Endodermal cell (in vitro differentiated cells): ENCODE results near the gene VWA8. TPM values are rescaled to one million over a fixed set of nuclear protein-coding genes. Genes with fewer than 3 reads are reported as not detected.

Source experiments
- DNase-seq: peaks from one replicate; pipeline ENCODE4 v3.0.0-alpha.2; 2017
- H3K27ac ChIP-seq: 2 replicates; pipeline ENCODE4 v1.5.1; 2013; ENCODE audit warnings: mild to moderate bottlenecking, low read depth, low read length, moderate library complexity
- H3K27me3 ChIP-seq: 2 replicates; pipeline ENCODE4 v1.6.1; 2013; ENCODE audit warnings: mild to moderate bottlenecking, low read length, moderate library complexity; ENCODE audit not compliant: insufficient read depth, control insufficient read depth, poor library complexity, severe bottlenecking
- H3K36me3 ChIP-seq: 2 replicates; pipeline ENCODE4 v1.7.0; 2013; ENCODE audit warnings: mild to moderate bottlenecking, low read length, moderate library complexity; ENCODE audit not compliant: control insufficient read depth, insufficient read depth
- H3K4me1 ChIP-seq: one replicate; pipeline ENCODE4 v1.7.0; 2013; ENCODE audit warnings: low read length; ENCODE audit not compliant: control insufficient read depth, insufficient read depth
- H3K4me3 ChIP-seq: 2 replicates; pipeline ENCODE4 v1.5.1; 2013; ENCODE audit warnings: mild to moderate bottlenecking, low read length, moderate library complexity
- H3K9ac ChIP-seq: 2 replicates; pipeline ENCODE4 v1.6.1; 2013; ENCODE audit warnings: mild to moderate bottlenecking, low read length, moderate library complexity; ENCODE audit not compliant: poor library complexity, severe bottlenecking; ENCODE audit errors: extremely low read depth
- H3K9me3 ChIP-seq: 2 replicates; pipeline ENCODE4 v1.6.1; 2013; ENCODE audit warnings: mild to moderate bottlenecking, low read length, moderate library complexity; ENCODE audit not compliant: control insufficient read depth
- H3K27ac Mint-ChIP-seq: 2 replicates; pipeline ENCODE4 v1.8.0; 2020; ENCODE audit warnings: mixed read lengths
- H3K27me3 Mint-ChIP-seq: 2 replicates; pipeline ENCODE4 v1.8.0; 2021; ENCODE audit warnings: mild to moderate bottlenecking, mixed read lengths; ENCODE audit not compliant: insufficient read depth
- H3K36me3 Mint-ChIP-seq: 2 replicates; pipeline ENCODE4 v1.8.0; 2020; ENCODE audit warnings: low read depth, mixed read lengths
- H3K4me1 Mint-ChIP-seq: 2 replicates; pipeline ENCODE4 v1.8.0; 2020; ENCODE audit warnings: mixed read lengths
- H3K4me3 Mint-ChIP-seq: 2 replicates; pipeline ENCODE4 v1.8.0; 2020; ENCODE audit warnings: mild to moderate bottlenecking, moderate library complexity, mixed read lengths
- H3K9me3 Mint-ChIP-seq: 2 replicates; pipeline ENCODE4 v1.8.0; 2020; ENCODE audit warnings: mild to moderate bottlenecking, mixed read lengths
- WGBS, 2 experiments: methylation state at CpG; one replicate each; pipeline versions ENCODE4 v1.1.5 to v1.1.7; 2013; ENCODE audit warnings: missing lambda C conversion rate in 2 of 2, mixed read lengths in 1 of 2; ENCODE audit not compliant: insufficient coverage in 1 of 2, insufficient read length in 1 of 2; 5-methylcytosine and 5-hydroxymethylcytosine counted together
- total RNA-seq, 2 donors: library from RNA; stranded (reverse); fragmentation: NEBNext Ultra II Directional in 1 of 2; extraction: Animal tissue kit (Norgen Biotek cat#: 25700) in 1 of 2; gene quantifications; 2 replicates in 1 of 2; 3 replicates in 1 of 2; pipeline ENCODE4 v1.2.1, GENCODE V29; 2021
- TF ChIP-seq, protein P1 (sequence below): fragments of 200-600 bp; sonication (generic); conservative IDR thresholded peaks from 2 replicates; pipeline ENCODE4 v1.5.0; 2021; ENCODE audit warnings: antibody characterized with exemption, mild to moderate bottlenecking

The VWA8 gene
- total RNA-seq, 2 donors from 2014 or later, result 24.6 to 25.6 TPM

DNA sequence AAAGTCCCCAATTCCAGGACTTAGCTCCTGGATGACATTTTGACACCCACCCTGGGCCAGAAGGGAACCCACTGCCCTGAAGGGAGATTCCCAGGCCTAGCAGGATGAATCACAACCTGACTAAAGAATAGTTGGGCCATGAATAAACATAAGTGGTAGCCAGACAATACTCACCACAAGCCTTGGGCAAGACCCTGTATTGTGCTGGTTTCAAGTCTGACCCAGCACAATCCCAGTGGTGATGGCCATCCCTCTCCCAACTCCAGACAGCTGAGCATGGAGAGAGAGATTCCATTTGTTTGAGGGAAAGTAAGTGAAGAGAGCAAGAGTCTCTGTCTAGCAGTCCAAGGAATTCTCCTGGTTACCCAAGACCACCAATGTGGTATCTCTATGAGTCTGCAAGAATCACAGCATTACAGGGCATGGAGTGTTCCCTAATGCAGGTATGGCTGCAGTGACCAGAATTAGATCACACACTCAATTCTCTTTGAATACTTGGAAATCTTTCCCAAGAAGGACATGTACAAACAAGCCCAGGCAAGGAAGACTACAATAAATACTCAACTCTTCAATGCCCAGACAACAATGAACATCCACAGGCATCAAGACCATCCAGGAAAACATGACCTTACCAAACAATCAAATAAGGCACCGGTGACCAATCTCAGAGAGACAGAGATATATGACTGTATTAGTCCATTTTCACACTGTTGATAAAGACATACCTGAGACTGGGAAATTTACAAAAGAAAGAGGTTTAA is 158.0 kb downstream of the VWA8 start:
- TF ChIP-seq, protein P1, sequence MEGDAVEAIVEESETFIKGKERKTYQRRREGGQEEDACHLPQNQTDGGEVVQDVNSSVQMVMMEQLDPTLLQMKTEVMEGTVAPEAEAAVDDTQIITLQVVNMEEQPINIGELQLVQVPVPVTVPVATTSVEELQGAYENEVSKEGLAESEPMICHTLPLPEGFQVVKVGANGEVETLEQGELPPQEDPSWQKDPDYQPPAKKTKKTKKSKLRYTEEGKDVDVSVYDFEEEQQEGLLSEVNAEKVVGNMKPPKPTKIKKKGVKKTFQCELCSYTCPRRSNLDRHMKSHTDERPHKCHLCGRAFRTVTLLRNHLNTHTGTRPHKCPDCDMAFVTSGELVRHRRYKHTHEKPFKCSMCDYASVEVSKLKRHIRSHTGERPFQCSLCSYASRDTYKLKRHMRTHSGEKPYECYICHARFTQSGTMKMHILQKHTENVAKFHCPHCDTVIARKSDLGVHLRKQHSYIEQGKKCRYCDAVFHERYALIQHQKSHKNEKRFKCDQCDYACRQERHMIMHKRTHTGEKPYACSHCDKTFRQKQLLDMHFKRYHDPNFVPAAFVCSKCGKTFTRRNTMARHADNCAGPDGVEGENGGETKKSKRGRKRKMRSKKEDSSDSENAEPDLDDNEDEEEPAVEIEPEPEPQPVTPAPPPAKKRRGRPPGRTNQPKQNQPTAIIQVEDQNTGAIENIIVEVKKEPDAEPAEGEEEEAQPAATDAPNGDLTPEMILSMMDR, result no peak
- H3K9ac ChIP-seq, result no peak overlapping the region
- no peak overlapping the region for H3K27ac ChIP-seq
- Mint-ChIP-seq H3K36me3 (peaks cover 46% of the 10 kb centered on the region), H3K27ac (no peak overlapping the region), H3K27me3 (no peaks in the 10 kb centered on the region), H3K4me3 (no peak overlapping the region), H3K9me3 (peaks cover 4% of the 10 kb centered on the region), H3K4me1 (no peaks in the 10 kb centered on the region)
- H3K27me3 ChIP-seq, result no peaks in the 10 kb centered on the region
- no peaks in the 10 kb centered on the region for H3K4me1 ChIP-seq
- peaks cover 10% of the 10 kb centered on the region for H3K9me3 ChIP-seq
- no peak overlapping the region for H3K4me3 ChIP-seq
- H3K36me3 ChIP-seq, result peaks cover 6% of the 10 kb centered on the region
- 100% methylated on average over 1 of the region's 1 CpG; no CpG with 5 or more reads in 1 of the 2 experiments for WGBS, 2 experiments
- DNase-seq, result no peak

DNA sequence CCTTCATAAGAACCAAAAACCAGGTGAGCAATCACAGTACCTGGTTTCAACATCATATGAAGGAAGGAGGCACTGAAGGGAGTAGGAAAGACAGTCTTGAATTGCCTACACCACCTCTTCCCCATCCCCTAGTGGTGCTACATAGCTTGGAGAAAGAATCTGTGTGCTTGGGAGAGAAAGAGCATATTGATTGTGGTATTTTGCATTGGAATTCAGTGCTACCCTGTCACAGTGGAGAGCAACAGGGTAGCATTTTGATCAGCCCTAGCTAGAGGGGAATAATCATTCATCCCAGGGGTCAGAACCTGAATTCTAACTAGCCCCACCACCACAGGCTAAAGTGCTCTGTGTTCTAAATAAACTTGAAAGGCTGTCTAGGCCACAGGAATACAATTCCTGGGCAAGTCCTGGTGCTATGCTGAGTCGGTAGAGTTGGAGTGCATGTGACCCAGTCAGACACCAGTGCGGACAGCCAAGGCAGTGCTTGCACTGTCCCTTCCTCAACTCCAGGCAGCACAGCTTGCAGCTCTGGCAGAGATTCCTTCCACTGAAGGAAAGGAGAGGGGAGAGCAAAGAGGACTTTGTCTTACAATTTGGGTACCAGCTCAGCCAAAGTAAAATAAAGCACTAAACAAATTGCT is 158.7 kb downstream of the VWA8 start:
- Mint-ChIP-seq H3K27me3 (no peaks in the 10 kb centered on the region), H3K9me3 (peaks cover 4% of the 10 kb centered on the region), H3K4me1 (no peaks in the 10 kb centered on the region), H3K36me3 (peaks cover 46% of the 10 kb centered on the region), H3K27ac (no peak overlapping the region), H3K4me3 (no peak overlapping the region)
- H3K9ac ChIP-seq, result no peak overlapping the region
- DNase-seq, result no peak
- no peak overlapping the region for H3K4me3 ChIP-seq
- WGBS, 2 experiments, result 92 to 94% methylated on average over 2 of the region's 2 CpGs
- no peak overlapping the region for H3K27ac ChIP-seq
- TF ChIP-seq, protein P1, result no peak
- H3K36me3 ChIP-seq, result no peaks in the 10 kb centered on the region
- peaks cover 10% of the 10 kb centered on the region for H3K9me3 ChIP-seq
- no peaks in the 10 kb centered on the region for H3K27me3 ChIP-seq
- H3K4me1 ChIP-seq, result no peaks in the 10 kb centered on the region

DNA sequence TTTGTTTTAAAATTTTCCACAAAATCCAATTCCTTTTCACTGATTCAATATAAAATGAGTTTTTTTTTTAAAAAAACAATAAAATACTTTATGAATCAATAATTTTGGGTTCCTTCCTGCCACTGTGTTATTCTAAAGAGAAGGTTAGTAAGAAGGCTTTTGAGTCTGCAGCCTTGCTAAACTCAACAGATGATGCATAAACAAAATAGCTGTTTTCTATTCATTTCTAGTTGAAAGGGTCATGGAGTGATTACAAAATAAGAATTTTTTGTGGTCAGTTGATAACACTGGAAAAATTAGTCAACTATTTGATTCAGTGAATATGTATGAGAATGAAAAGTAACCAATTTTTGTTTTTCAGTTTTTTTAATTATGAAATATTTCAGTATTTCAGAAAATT is 169.9 kb downstream of the VWA8 start:
- no peaks in the 10 kb centered on the region for H3K9me3 Mint-ChIP-seq
- peaks cover 13% of the 10 kb centered on the region for H3K4me1 Mint-ChIP-seq
- Histone ChIP-seq H3K27me3 (no peaks in the 10 kb centered on the region), H3K9ac (no peak overlapping the region), H3K4me1 (no peaks in the 10 kb centered on the region), H3K27ac (no peak overlapping the region), H3K9me3 (no peaks in the 10 kb centered on the region), H3K4me3 (no peak overlapping the region), H3K36me3 (no peaks in the 10 kb centered on the region)
- no peaks in the 10 kb centered on the region for H3K27me3 Mint-ChIP-seq
- TF ChIP-seq, protein P1, result no peak
- no peak overlapping the region for H3K27ac Mint-ChIP-seq
- DNase-seq, result no peak
- H3K36me3 Mint-ChIP-seq, result peaks cover 19% of the 10 kb centered on the region
- H3K4me3 Mint-ChIP-seq, result no peak overlapping the region
